H1 (cell line): ENCODE results near the gene MAFG. TPM values are rescaled to one million over a fixed set of nuclear protein-coding genes. Genes with fewer than 3 reads are reported as not detected.

Source experiments
- MAFK ChIP-seq: IDR thresholded peaks from 2 replicates; pipeline ENCODE4 v1.6.1; 2012; ENCODE audit warnings: low read depth, mild to moderate bottlenecking, improper control_type of control experiment, low read length
- SRF ChIP-seq: IDR thresholded peaks from 2 replicates; pipeline ENCODE4 v1.6.1; 2011; ENCODE audit warnings: mild to moderate bottlenecking, low read depth, low read length, moderate library complexity
- polyA plus RNA-seq, 7 experiments: library from polyadenylated mRNA; depleted of rRNA in 3 of 7; stranded (reverse) in 5 of 7; unstranded in 2 of 7; fragments of >200 nt in 5 of 7; fragments of 200-250 nt in 2 of 7; gene quantifications; 1 replicate in 5 of 7; 2 replicates in 1 of 7; 4 replicates in 1 of 7; pipeline versions ENCODE4 v1.2.1 to v1.2.3, GENCODE V29; 2011 to 2013; ENCODE audit warnings: missing spikeins in 2 of 7, mixed read lengths in 2 of 7
- total RNA-seq: library from RNA; stranded (reverse); fragmentation: NEBNext Ultra II Directional; extraction: Animal tissue kit (Norgen Biotek cat#: 25700); gene quantifications from 2 replicates; pipeline ENCODE4 v1.2.1, GENCODE V29; 2021

Gene MAFG
- total and polyA plus RNA-seq, 2 of the 8 experiments (the other 6 are each of a cell fraction or from before 2014, with no cell fraction given), result 25.5 to 26.9 TPM

DNA sequence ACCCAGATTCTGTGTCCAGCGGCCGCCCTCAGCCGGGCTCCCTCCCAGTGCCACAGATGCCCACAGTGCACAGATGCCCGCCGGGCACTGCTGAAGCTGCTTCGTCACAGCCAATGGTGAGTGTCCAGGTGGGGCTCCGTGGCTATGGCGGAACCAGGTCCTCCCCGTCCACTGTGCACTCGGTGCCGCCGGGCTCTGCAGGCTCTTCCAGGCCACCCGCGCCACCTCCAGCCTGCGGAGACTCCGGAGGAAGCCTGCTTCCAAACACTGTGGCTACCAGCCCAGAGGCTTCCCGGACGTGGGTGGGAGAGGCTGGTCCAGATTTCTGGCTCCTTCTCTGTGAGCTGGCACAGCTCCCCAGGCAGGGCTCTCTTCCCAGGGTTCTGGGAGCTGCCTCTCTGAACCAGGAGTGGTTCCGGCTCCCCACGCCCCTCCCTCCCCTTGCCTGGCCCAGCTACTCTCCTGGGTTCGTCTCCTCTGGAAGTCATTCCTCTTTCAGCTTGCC lies 12.4 kb upstream of the MAFG start (continued):
- TF ChIP-seq SRF (no peak), MAFK (no peak)
